ENCODE measurements around the gene LPAR1. TPM values are rescaled to one million over a fixed set of nuclear protein-coding genes. Genes with fewer than 3 reads are reported as not detected.
A peak's percentile ranks its signal among the peaks of the same experiment; 100 is the strongest.

Gene LPAR1
- total RNA-seq, 1 experiment from 2014 or later, result 36.2 TPM

GRCh38 chr9:111008158-111009075 is 29.9 kb downstream of the LPAR1 start:
- peak; percentile 37 for DNase-seq (ENCODE audit: low read depth)
- in situ Hi-C loops (cut with HindIII; ENCODE audit: low pct_unique_long_range_greater_than_20kb, low sequenced_read_pairs), result no loop called here

GRCh38 chr9:111005746-111006470 is 32.4 kb downstream of the LPAR1 start:
- DNase-seq (ENCODE audit: low read depth), result no peak
- in situ Hi-C loops (cut with HindIII; ENCODE audit: low pct_unique_long_range_greater_than_20kb, low sequenced_read_pairs), result no loop called here

GRCh38 chr9:111004936-111005335 is 33.3 kb downstream of the LPAR1 start:
- no peak for DNase-seq (ENCODE audit: low read depth)
- in situ Hi-C loops (cut with HindIII; ENCODE audit: low pct_unique_long_range_greater_than_20kb, low sequenced_read_pairs), result no loop called here

GRCh38 chr9:111003182-111003581 is 35.1 kb downstream of the LPAR1 start:
- in situ Hi-C loops (cut with HindIII; ENCODE audit: low pct_unique_long_range_greater_than_20kb, low sequenced_read_pairs), result no loop called here
- no peak for DNase-seq (ENCODE audit: low read depth)

- DNase-seq (ENCODE audit: low read depth), result no peak
- in situ Hi-C loops (cut with HindIII; ENCODE audit: low pct_unique_long_range_greater_than_20kb, low sequenced_read_pairs), result no loop called here
Observed at GRCh38 chr9:111001526-111001925, 36.7 kb downstream of the LPAR1 start.

- DNase-seq (ENCODE audit: low read depth), result no peak
- in situ Hi-C loops (cut with HindIII; ENCODE audit: low pct_unique_long_range_greater_than_20kb, low sequenced_read_pairs), result no loop called here
Observed at GRCh38 chr9:111000202-111000601, 38.1 kb downstream of the LPAR1 start.

- no peak for DNase-seq (ENCODE audit: low read depth)
- in situ Hi-C loops (cut with HindIII; ENCODE audit: low pct_unique_long_range_greater_than_20kb, low sequenced_read_pairs), result no loop called here
Observed at GRCh38 chr9:110999379-110999778, 38.9 kb downstream of the LPAR1 start.

- no peak for DNase-seq (ENCODE audit: low read depth)
- in situ Hi-C loops (cut with HindIII; ENCODE audit: low pct_unique_long_range_greater_than_20kb, low sequenced_read_pairs), result no loop called here
Observed at GRCh38 chr9:110997847-110998246, 40.4 kb downstream of the LPAR1 start.

- in situ Hi-C loops (cut with HindIII; ENCODE audit: low pct_unique_long_range_greater_than_20kb, low sequenced_read_pairs), result no loop called here
- DNase-seq (ENCODE audit: low read depth), result no peak
Observed at GRCh38 chr9:110996436-110997220, 41.6 kb downstream of the LPAR1 start.

GRCh38 chr9:110995420-110996340 is 42.6 kb downstream of the LPAR1 start:
- in situ Hi-C loops (cut with HindIII; ENCODE audit: low pct_unique_long_range_greater_than_20kb, low sequenced_read_pairs), result no loop called here
- no peak for DNase-seq (ENCODE audit: low read depth)

- in situ Hi-C loops (cut with HindIII; ENCODE audit: low pct_unique_long_range_greater_than_20kb, low sequenced_read_pairs), result no loop called here
- DNase-seq (ENCODE audit: low read depth), result no peak
Observed at GRCh38 chr9:110994771-110995241, 43.5 kb downstream of the LPAR1 start.

GRCh38 chr9:110990481-110990880 is 47.8 kb downstream of the LPAR1 start:
- in situ Hi-C loops (cut with HindIII; ENCODE audit: low pct_unique_long_range_greater_than_20kb, low sequenced_read_pairs), result no loop called here
- no peak for DNase-seq (ENCODE audit: low read depth)

- in situ Hi-C loops (cut with HindIII; ENCODE audit: low pct_unique_long_range_greater_than_20kb, low sequenced_read_pairs), result no loop called here
- DNase-seq (ENCODE audit: low read depth), result no peak
Observed at GRCh38 chr9:110986529-110986928, 51.7 kb downstream of the LPAR1 start.

GRCh38 chr9:110984890-110985437 is 53.3 kb downstream of the LPAR1 start:
- in situ Hi-C loops (cut with HindIII; ENCODE audit: low pct_unique_long_range_greater_than_20kb, low sequenced_read_pairs), result no loop called here

GRCh38 chr9:110980261-110980660 is 58.0 kb downstream of the LPAR1 start:
- no peak for DNase-seq (ENCODE audit: low read depth)
- in situ Hi-C loops (cut with HindIII; ENCODE audit: low pct_unique_long_range_greater_than_20kb, low sequenced_read_pairs), result no loop called here

More at GRCh38 chr9:110984890-110985437, 53.3 kb downstream of the LPAR1 start:
- no peak for DNase-seq (ENCODE audit: low read depth)

- DNase-seq (ENCODE audit: low read depth), result no peak
- in situ Hi-C loops (cut with HindIII; ENCODE audit: low pct_unique_long_range_greater_than_20kb, low sequenced_read_pairs), result no loop called here
Observed at GRCh38 chr9:110979636-110980035, 58.6 kb downstream of the LPAR1 start.

- in situ Hi-C loops (cut with HindIII; ENCODE audit: low pct_unique_long_range_greater_than_20kb, low sequenced_read_pairs), result no loop called here
- no peak for DNase-seq (ENCODE audit: low read depth)
Observed at GRCh38 chr9:110978516-110978915, 59.8 kb downstream of the LPAR1 start.
